ENCODE measurements around the gene SERP2.

SERP2 gene

DNA sequence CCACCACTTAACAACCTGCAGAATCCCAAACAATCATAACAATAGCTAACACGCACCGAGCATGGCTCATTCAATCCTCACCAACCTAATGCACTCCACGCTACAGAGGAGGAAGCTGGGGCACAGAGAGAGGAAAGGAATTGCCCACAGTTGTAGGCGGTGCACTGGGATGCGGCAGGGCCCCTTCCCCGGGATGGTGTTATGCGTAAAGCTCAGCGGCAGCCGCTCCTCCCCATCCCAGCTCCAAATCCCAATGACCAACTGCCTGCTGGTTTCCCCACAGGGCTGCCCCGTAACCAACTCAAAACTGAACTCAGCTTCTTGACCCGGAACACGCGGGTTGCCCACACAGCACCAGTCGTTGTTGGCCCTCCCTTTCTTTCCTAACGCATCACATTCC, 42.2 kb downstream of the SERP2 start:
- DNase-seq, result no peak

DNA sequence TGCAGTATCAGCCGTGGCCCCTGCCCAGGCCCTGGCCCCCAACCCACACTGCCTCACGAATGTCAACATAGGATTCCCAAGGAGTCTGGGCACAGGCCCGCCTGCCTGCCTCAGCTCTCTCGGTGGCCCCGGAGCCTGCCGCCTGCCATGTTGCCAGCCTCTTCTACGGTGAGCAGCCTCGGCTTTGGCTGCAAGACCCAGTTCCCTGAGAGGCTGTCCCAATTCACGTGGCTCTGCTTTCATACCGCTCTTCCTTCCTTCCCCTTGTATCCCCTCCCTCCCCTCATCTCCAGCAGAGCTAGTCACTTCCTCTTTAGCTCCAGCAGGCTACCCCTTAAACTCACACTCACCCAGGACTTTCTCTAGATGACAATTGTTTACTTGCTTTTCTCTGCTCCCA, 42.7 kb downstream of the SERP2 start:
- no peak for DNase-seq

DNA sequence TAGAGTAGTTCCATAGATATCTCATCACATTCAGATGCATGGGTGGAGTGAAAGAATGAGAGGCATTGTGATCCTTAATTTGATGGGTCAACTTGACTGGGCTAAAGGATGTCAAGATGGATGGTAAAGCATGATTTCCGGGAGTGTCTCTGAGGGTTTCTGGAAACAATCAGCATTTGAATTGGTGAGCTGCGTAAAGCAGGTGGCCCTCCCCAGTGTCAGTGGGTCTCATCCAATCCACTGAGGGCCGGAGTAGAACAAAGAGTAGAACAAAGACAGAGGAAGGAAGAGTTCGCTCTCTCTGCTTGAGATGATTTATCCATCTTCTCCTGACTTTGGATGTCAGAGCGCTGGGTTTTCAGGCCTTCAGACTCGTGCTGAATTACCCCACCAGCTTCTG, 43.1 kb downstream of the SERP2 start:
- no peak for DNase-seq

DNA sequence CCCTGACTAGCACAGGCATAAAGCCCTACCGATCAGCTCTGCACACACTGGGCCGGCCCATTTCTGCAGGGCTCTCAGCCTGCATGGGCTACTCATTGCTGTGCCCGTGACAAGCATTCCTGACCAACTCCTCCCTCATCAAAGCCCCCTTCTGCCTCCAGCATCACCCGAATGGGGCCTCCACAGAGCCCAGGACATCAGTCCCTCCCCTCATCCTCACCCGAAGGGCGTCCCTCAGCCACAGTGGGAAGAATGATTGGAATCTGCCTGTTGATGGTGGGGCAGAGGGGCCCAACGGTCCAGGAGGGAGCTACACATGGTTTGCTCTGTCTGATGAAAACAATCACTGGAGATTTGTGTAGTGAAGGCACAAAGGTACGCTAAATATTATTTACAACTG, 43.8 kb downstream of the SERP2 start:
- no peak for DNase-seq

DNA sequence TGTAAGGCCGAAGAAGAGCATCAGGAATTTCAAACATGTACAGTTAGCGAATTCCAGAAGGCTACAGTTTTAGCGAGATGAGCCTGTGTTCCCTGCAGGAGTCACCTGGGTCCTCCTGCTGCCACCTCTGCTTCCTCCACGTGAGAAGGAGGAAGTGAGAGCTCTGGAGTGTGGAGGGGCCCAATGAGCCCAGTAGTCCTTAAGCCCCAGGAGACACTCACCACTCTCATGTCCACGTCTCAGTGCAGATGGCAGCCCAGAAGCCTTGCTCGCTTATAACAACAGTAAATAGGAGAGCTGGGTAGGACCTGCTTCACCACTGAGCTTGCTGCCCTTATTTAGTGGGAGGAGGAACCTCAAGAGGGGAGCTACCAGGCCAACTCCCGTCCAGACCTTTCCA, 44.3 kb downstream of the SERP2 start:
- no peak for DNase-seq

DNA sequence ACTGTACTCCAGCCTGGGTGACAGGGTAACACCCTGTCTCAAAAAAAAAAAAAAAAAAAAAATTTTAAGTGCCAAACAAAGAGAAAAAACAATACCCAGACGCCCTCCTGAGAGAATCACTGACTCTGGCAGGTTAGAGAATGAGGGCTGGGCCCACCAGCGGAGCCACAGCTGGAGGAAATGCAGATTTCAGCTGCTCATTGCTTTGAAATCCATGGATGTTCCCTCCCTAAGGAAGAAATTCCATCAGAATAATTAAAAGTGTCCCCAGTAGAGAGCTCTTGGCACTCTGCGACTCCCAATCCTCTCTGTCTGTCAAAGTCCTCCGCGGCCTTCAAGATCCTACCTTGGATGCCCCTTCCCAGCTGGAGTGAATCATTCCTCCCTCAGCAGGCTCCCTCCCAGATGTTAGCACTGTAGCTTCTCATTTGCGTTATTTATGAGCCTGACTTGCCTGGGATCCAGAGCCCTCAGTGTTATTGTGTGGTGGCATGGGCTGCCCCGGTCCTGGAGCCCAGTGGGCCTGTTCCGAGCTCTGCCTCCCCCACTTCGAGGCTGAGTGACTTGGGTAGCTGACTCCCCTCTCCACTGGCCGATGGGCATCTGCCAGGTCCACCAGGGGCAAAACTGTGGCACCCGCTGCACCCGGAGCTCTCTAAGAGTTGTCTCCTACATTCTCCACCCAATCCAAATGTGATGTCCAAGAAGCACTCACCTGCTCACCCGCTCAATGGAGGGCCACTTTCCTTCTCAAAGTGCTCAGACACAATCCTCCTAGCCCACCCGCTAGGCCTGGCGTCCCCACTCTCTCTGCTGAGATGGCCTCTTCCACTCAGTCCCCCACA, 47.0 kb downstream of the SERP2 start:
- no peak for DNase-seq

DNA sequence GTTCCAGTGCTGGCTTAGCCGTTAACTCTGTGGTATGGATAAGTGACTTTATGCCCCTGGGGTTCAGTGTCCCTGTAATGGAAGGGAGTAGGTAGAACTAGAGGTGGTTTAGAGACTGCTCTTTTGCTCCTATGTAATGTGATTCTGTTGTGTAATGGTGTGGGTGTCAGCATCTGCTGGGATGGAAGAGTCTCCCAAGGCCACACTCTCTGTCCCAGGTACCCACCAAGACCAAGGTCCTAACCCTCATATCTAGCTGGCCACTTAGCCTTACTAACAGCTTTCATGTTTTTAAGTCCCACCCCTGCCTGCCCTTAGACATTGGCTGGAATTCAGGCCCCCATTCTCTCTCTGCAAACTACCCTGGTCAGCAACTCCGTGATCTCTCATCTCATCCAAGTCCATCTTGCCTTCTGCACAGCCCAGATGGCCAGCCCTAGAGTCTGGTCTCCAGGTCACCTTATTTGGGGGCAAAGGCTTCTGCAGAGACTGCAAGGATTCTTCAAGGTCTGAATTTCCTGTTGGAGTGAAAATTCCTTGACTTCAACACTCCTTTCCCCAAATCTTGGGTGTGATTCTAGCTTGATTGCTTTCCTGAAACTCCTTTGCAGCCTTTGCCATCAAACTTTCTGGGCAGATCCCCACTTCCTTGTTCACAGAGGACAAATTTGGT, 48.4 kb downstream of the SERP2 start:
- DNase-seq, result no peak

DNA sequence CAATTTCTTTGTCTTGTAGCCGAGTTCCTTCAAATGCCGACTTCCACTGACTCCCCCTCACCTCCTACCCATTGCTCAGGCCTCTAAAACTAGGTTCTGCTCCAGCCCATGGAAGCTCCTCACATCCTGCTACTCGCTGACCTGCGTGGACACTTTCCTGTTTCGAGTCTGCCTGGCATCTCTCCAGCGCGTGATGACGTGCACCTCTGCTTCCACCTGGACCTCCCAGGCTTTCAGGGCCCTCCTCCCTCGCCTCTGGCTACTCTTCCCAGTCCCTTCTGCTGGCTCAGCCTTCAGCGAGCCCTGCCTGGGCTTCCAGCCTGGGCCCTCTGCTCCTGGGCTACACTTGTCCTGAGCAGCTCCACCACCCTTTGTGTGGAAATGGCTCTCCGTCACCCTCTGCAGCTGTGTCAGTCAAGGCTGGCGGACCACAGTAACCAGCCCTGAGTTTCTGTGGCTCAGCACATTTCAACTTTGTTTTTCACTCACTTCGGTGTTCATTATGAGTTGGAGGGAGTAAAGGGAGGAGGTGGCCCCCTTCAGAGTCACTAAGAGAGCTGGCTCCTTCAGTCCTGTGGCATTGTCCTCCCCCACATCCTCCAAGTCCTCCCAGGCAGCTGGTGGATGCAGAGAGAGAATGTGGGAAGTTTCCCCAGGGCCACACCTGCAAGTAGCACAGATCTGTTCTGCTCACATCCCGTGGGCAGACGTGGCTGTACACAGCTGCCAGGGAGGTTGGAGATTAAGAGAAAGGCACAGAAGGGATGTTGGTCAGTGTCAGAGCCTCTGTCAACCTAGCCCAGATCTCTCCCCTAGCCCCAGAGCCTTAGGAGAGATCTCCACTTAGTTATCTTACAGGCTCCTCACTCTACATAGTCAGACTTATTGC, 49.4 kb downstream of the SERP2 start:
- DNase-seq, result no peak

DNA sequence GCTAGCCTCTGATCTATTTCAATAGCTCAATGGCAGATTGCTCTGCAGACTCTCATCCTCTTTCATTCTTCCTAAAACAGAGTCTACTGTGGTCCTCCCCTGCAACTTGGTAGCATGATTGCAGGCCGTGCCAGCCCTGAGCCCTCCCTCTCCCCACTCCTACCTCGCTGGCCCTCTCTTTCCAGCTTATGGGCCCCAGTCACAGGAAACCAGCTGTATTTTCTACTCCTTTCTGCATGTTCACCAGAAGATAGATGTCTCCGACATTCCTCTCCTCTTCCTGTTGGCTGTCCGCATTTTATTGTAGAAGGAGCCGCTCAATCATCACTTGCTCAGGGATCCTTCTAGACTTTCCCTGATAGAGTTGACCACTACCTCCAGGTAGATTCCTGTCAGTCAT, 50.2 kb downstream of the SERP2 start:
- DNase-seq, result no peak

DNA sequence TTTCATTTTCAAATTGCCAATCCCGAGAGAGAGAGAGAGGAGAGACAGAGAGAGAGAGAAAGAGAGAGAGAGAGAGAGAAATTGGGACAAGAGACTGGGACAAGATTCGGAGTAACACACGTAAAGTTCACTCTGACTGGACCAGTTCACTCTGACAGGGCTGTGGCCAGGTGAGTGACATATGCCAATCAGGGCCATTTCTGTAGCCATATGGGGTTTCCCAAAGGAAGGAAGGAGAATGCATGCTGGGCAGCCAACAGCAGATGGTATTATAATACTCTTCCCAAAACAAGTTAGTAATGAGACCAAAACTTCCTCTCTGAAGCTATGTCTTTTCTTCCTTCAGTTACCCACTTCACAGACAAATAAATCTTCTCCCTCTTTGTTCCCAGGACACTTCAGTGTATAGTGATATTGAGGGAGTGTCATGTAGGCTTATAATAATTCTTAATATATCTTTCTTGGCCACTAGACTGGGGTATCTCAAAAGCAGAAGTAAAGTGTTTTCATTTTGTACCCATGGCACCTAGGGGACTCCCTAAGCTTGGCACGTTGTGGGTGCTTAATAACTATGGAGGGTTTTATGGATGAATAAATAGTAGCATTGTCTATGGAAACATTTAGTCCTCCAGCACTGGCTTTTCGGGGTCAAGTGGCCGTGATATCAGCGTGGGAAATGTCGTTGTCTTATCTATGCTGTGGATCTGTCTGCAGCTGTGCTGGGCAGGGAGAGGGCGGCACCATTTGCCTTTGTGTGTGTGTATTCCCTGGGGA, 51.6 kb downstream of the SERP2 start:
- DNase-seq, result no peak

DNA sequence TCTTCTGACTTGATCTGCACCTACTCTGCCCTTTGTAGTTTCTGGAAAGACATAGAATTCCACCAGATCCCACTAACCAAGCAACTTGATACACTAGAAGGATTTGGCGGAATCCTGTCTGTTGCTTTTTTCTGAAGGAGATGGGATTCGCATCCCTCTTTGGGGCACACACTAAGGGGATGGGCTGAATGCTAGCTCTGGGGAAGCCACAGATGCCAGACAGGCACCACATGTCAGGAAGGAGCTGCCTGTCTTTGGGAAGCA, 52.1 kb downstream of the SERP2 start:
- no peak for DNase-seq

DNA sequence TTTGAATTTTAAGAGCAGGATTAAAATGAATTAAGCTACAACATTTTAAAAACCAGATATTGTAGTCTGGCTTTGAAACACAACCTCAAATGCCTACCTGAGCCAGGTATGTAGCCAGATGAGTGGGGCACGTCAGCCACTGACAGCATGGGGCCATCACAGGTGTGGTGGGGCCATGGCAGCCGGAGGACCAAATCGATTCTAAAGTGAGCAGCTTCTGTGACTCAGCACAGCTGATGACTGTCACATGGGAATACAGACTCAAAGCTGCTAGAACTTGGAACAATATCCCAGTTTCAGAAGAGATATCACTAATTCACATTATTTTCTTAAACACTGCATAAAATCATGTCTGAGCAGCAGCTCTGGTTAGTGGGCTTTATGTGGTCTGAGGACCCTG, 52.8 kb downstream of the SERP2 start:
- DNase-seq, result no peak

DNA sequence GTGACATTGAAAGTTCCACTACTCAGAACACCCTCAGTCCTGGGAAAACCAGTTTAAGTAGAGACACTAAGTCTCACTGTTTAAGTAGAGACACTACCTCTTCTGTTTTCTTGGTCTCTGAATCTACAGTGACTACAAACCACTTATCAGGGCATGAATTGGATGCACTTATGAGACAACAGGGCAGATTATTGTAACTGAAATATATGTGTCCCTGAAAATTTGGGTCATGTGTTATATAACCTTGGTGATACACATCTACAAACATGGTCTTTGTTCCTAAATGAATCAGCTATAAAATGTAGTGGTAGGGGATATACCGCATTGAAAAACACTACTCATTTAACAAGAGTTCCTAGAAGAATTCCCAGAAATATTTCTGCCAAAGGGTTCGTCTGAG, 55.7 kb downstream of the SERP2 start:
- no peak for DNase-seq

DNA sequence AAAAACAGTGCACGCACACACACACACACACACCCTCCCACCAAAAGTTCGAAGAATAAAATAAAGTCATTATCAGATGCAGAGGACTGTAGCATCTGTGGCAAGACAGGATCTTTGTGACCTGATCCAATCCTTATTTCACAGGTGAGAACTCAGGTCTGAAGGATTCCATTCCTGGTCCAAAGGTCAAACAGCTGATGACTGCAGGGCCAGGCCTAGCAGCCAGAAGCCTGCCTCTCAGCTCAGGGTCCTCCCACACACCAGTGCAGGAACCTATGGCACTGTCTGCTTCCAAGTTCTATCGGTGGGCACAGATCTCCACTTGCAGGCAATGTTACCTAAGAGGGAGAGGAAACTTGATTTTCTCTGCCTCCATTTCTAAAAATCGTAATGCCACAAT, 57.5 kb downstream of the SERP2 start:
- DNase-seq, result no peak

DNA sequence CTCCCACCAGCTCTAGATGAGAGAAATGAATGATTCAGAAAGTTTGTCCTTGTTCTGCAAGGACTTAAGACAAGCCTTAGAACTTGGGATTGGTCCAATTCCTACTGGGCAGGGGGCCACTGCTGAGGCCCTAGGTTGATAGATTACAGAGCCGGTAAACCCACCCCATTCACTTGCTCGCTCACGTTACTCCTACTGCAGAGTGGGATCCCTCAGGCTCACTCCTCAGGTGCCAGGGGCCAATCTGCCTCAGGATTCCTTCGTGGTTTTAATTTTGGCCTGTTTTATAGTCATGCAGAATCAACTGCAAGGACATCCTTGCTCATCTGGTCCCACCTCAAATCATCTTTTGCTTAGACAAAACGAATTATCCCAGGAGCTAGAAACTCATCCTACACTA, 59.0 kb downstream of the SERP2 start:
- no peak for DNase-seq

DNA sequence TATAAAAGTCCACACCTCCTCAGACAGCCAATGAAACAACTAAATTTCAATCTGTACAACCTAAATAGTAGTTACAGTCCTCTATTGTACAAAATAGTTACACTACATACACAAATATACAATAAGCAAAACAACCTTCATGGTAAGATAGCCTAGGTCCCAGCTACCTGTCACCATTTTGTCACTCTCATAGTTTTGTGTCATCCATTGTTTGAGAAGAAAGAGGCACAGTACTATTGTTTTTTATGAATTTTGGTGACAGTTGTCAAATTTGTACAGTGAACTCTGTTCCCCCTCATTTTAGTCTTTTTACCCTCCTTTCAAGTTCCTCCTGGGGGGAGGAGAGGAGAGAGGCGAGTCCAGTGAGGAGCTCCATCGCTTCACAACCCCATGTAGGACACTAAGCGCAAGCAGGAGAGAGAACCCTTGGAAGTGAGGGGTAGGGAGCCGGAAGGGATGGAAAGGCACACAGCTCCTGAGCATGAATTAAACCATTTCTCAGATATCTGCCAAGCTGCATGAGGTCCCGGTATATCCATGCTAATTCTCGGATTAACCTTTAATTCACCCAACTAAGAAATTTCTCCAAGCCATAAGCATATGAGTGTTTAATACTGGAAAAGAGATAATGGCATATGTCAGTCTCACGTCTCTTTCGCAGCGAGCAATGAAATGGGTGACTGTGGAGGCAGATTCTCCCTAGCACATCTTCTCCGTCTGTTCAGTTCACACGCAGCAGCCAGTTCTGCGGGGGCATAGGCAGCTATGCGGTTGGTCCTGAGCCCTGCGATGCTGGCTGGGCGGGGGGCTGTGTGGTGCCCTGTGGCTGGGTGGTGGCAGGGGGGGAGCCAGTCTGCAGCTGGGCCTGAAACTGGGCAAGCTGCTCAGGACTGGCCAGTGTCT, 60.5 kb downstream of the SERP2 start:
- DNase-seq, result no peak

DNA sequence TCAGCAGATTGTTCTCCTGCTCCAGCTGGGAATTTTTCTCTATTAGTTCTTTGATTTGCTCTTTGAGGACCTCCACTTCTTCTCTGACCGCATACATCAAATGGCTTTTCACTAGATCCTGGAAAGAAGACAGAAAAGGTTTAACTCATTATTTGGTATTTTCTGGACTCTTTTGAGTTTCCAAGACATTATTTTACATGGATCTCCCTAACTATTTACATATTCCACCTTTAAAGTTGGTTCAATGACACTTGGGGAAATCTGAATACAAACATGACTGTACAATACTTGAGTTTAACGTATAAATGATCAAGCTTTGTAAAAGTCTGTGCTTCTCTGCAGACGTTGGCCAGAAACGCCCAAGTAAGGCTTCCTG, 61.1 kb downstream of the SERP2 start:
- DNase-seq, result no peak

DNA sequence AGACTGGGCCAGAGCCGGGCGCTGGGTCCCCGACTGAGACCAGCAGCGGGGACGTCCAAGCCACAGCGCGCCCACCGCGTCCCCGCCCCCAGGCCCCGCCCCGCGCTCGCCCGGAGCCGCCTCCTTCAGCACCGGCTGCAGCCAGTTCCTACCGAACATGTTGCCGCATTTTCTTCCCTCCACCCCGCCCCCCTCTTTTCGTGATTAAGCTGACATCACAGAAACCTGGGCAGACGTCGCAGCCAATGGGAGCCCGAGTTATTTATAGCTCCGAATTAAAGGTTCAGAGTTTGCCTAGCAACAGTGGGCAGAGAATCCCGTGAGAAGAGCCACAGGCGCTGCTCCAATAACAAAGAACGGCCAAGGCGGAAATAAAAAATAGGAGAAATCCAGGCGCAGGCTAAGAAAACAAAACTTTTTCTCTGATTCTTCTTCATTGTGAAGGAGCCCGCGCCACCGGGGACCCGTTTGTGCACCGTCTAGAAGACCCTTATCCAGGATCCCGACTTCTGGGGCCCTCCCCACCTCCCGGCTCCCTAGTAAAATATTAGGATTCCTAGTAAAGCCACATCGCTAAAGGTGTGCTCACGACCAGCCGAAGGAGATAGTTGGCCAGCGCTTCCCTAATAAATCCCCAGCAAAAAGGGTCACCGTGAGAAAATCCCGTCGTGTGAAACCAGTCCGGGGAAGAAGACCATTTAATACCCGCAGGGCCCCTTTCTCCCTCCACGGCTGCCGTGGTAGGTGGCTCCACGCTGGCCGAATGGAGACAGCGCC, 61.7 kb downstream of the SERP2 start:
- peak; percentile 98 for DNase-seq

DNA sequence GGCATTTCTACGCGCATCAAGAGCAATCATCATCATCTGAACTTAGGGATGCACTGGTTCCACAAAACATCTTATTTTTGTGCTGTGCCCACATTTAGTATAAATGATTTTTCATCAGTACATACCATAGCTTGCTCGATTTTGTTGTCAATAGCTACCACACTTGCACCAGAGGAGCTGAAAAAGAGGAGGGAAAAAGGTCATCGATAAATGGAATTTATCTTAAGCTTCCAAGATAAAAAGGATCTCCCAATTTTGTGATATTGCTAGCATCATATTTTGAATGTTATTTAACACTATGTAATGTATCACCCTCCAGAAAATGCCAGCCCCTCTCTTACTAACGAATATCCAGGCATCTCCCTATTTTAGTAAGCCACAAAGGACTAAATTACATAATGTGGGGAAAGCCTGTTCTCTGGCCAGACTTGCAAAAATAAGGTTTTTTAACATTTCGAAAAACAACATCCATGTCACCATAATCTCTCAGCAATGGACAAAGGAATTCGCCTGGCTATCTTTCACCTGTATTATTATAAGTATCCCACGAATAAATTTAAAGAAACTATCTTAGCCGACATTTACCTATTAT, 62.4 kb downstream of the SERP2 start:
- DNase-seq, result no peak

DNA sequence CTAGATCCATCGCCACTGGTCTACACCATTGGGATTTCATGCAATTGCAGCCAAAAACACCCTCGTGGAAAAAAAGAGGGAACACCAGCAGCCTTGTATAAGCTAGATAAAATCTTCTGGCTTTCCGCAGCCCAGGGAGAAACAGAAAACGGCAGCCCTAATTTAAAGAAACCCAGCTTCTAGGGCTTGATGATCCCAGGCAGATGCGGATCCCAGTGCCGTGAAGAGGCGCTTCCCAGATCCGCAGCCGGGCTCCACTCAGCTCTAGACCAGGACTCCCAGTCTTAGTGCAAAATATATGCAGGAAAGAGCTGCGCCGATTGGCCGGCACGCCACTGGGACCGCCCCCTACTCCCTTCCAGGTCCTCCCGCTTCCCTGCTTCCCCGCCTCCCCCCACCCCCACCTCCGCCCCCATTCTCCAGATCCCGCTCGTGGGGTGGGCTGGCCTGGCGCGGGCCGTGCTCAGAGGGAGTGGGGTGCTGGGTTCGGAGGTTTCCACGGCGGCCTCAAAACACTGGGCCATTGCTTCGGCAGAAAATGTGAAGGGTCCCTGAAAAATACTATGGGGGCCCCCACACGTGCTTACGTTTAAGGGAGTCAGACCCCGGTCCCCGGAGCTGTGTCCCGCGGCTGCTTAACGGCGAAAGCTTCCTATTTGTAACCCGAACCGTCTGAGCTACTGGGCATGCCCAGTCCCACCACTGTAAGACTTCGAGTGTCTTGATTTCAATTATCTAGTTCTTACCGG, 63.1 kb downstream of the SERP2 start:
- DNase-seq, result peak; percentile 98

All from right hindlimb (tissue), 1 donor.